Ectodermal cell (in vitro differentiated cells): Measurements from ENCODE around the gene AFDN.

Experiments used
- H3K27ac ChIP-seq: 2 replicates; pipeline ENCODE4 v1.7.0; 2013; ENCODE audit warnings: mild to moderate bottlenecking, low read depth, low read length; ENCODE audit not compliant: insufficient read depth, poor library complexity, severe bottlenecking
- H3K27me3 ChIP-seq: 2 replicates; pipeline ENCODE4 v1.7.0; 2013; ENCODE audit warnings: mild to moderate bottlenecking, low read length; ENCODE audit not compliant: insufficient read depth, control insufficient read depth, poor library complexity, severe bottlenecking
- H3K36me3 ChIP-seq: one replicate; pipeline ENCODE4 v1.7.0; 2013; ENCODE audit warnings: low read length; ENCODE audit not compliant: control insufficient read depth, insufficient read depth
- H3K4me1 ChIP-seq: one replicate; pipeline ENCODE4 v1.7.0; 2013; ENCODE audit warnings: low read length; ENCODE audit not compliant: control insufficient read depth, insufficient read depth
- H3K4me3 ChIP-seq: 2 replicates; pipeline ENCODE4 v1.7.0; 2013; ENCODE audit warnings: low read depth, low read length, control low read depth; ENCODE audit not compliant: insufficient read depth
- H3K9me3 ChIP-seq: 2 replicates; pipeline ENCODE4 v1.7.0; 2013; ENCODE audit warnings: mild to moderate bottlenecking, low read length, moderate library complexity; ENCODE audit not compliant: control insufficient read depth
- WGBS, 2 experiments: methylation state at CpG; one replicate each; pipeline ENCODE4 v1.1.7; 2013; ENCODE audit warnings: missing lambda C conversion rate in 2 of 2; 5-methylcytosine and 5-hydroxymethylcytosine counted together

The AFDN gene

GRCh38 chr6:167960579-167960978 lies 133.9 kb downstream of the AFDN start:
- Histone ChIP-seq H3K36me3 (peaks cover 37% of the 10 kb centered on the region), H3K9me3 (no peaks in the 10 kb centered on the region), H3K27ac (no peak overlapping the region), H3K27me3 (no peaks in the 10 kb centered on the region), H3K4me1 (no peaks in the 10 kb centered on the region), H3K4me3 (no peak overlapping the region)
- 92 to 96% methylated on average over 5 of the region's 5 CpGs for WGBS, 2 experiments

GRCh38 chr6:167962711-167963110 lies 136.0 kb downstream of the AFDN start:
- H3K4me3 ChIP-seq, result no peak overlapping the region
- H3K36me3 ChIP-seq, result peaks cover 51% of the 10 kb centered on the region
- 88 to 94% methylated on average over 4 to 5 of the region's 5 CpGs for WGBS, 2 experiments
- H3K4me1 ChIP-seq, result no peaks in the 10 kb centered on the region
- no peak overlapping the region for H3K27ac ChIP-seq
- H3K9me3 ChIP-seq, result no peaks in the 10 kb centered on the region
- no peaks in the 10 kb centered on the region for H3K27me3 ChIP-seq

- Histone ChIP-seq H3K27ac (no peak overlapping the region), H3K9me3 (no peaks in the 10 kb centered on the region), H3K4me3 (no peak overlapping the region), H3K36me3 (peaks cover 52% of the 10 kb centered on the region), H3K27me3 (no peaks in the 10 kb centered on the region), H3K4me1 (no peaks in the 10 kb centered on the region)
- WGBS, 2 experiments, result 95% methylated on average over 8 of the region's 8 CpGs
Observed at GRCh38 chr6:167963589-167964057, 136.9 kb downstream of the AFDN start.

GRCh38 chr6:167965592-167966539 lies 139.2 kb downstream of the AFDN start:
- Histone ChIP-seq H3K36me3 (peaks cover 59% of the 10 kb centered on the region), H3K27ac (no peak overlapping the region), H3K4me1 (no peaks in the 10 kb centered on the region), H3K4me3 (no peak overlapping the region), H3K9me3 (no peaks in the 10 kb centered on the region), H3K27me3 (no peaks in the 10 kb centered on the region)
- 96% methylated on average over 38 to 39 of the region's 39 CpGs for WGBS, 2 experiments

GRCh38 chr6:167966540-167966905 lies 139.8 kb downstream of the AFDN start:
- Histone ChIP-seq H3K4me1 (no peaks in the 10 kb centered on the region), H3K36me3 (peaks cover 58% of the 10 kb centered on the region), H3K9me3 (no peaks in the 10 kb centered on the region), H3K27me3 (no peaks in the 10 kb centered on the region), H3K4me3 (no peak overlapping the region), H3K27ac (no peak overlapping the region)
- WGBS, 2 experiments, result 93 to 96% methylated on average over 7 to 8 of the region's 8 CpGs

- Histone ChIP-seq H3K27ac (no peak overlapping the region), H3K4me3 (no peak overlapping the region), H3K4me1 (peaks cover 7% of the 10 kb centered on the region), H3K9me3 (no peaks in the 10 kb centered on the region), H3K36me3 (peaks cover 49% of the 10 kb centered on the region), H3K27me3 (no peaks in the 10 kb centered on the region)
- 73 to 78% methylated on average over 6 of the region's 6 CpGs for WGBS, 2 experiments
Observed at GRCh38 chr6:167968091-167968490, 141.4 kb downstream of the AFDN start.

GRCh38 chr6:167970230-167970629 lies 143.5 kb downstream of the AFDN start:
- H3K4me3 ChIP-seq, result no peak overlapping the region
- peaks cover 35% of the 10 kb centered on the region for H3K36me3 ChIP-seq
- no peak overlapping the region for H3K27ac ChIP-seq
- peaks cover 12% of the 10 kb centered on the region for H3K4me1 ChIP-seq
- WGBS, 2 experiments, result 94 to 96% methylated on average over 10 of the region's 10 CpGs
- H3K27me3 ChIP-seq, result no peaks in the 10 kb centered on the region
- H3K9me3 ChIP-seq, result no peaks in the 10 kb centered on the region

GRCh38 chr6:167972193-167972592 lies 145.5 kb downstream of the AFDN start:
- Histone ChIP-seq H3K27ac (no peak overlapping the region), H3K4me1 (peaks cover 12% of the 10 kb centered on the region), H3K9me3 (no peaks in the 10 kb centered on the region), H3K36me3 (peaks cover 16% of the 10 kb centered on the region), H3K27me3 (no peaks in the 10 kb centered on the region), H3K4me3 (no peak overlapping the region)
- WGBS, 2 experiments, result 96% methylated on average over 10 of the region's 10 CpGs

- Histone ChIP-seq H3K36me3 (peaks cover 9% of the 10 kb centered on the region), H3K9me3 (no peaks in the 10 kb centered on the region), H3K27ac (no peak overlapping the region), H3K4me1 (peaks cover 12% of the 10 kb centered on the region), H3K4me3 (no peak overlapping the region), H3K27me3 (no peaks in the 10 kb centered on the region)
- WGBS, 2 experiments, result 59 to 60% methylated on average over 9 of the region's 9 CpGs
Observed at GRCh38 chr6:167973148-167973885, 146.6 kb downstream of the AFDN start.

GRCh38 chr6:167974640-167975344 lies 148.1 kb downstream of the AFDN start:
- Histone ChIP-seq H3K4me1 (peaks cover 12% of the 10 kb centered on the region), H3K27me3 (no peaks in the 10 kb centered on the region), H3K27ac (no peak overlapping the region), H3K4me3 (no peak overlapping the region), H3K36me3 (peaks cover 1% of the 10 kb centered on the region), H3K9me3 (no peaks in the 10 kb centered on the region)
- 95% methylated on average over 12 of the region's 12 CpGs for WGBS, 2 experiments
